Measurements from ENCODE around the gene ERN1.

DNA sequence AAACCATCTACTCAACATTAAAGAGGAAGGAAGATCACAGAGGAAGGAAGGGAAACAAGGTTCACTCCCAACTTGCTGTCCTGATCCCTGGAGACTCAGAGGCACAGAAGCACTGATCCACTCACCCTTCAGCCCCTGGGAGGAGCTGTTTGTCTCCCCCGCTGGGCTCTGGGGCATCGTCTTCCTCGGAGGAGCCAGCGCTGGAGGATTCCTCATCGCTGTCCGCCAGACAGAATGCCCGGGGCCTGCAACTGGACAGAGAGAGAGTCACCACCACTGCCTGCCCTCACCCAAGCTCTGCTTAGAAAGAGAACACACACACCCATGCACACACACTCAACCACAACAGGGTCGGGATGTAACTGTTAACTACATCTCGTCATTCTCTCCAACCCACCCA is 24.8 kb upstream of the ERN1 start:
- TF ChIP-seq, protein P1, sequence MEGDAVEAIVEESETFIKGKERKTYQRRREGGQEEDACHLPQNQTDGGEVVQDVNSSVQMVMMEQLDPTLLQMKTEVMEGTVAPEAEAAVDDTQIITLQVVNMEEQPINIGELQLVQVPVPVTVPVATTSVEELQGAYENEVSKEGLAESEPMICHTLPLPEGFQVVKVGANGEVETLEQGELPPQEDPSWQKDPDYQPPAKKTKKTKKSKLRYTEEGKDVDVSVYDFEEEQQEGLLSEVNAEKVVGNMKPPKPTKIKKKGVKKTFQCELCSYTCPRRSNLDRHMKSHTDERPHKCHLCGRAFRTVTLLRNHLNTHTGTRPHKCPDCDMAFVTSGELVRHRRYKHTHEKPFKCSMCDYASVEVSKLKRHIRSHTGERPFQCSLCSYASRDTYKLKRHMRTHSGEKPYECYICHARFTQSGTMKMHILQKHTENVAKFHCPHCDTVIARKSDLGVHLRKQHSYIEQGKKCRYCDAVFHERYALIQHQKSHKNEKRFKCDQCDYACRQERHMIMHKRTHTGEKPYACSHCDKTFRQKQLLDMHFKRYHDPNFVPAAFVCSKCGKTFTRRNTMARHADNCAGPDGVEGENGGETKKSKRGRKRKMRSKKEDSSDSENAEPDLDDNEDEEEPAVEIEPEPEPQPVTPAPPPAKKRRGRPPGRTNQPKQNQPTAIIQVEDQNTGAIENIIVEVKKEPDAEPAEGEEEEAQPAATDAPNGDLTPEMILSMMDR (IDR thresholded peaks at IDR 0.05; ENCODE audit: poor library complexity): no peak
- TF ChIP-seq EZH2 (IDR thresholded peaks at IDR 0.05; ENCODE audit: borderline replicate concordance): no peak
- no peak for TF ChIP-seq EZH2phosphoT487 (IDR thresholded peaks at IDR 0.05; ENCODE audit: low read depth, severe bottlenecking, unreplicated experiment)
